Stimulated activated CD4-positive, alpha-beta T cell treated with anti-CD3 and anti-CD28 coated beads, Interleukin-1b, Interleukin-23, amount 100 ng/mL, for 48 hours (primary cell): Measurements from ENCODE around the gene UGT2A3.

ENCODE experiments used
- DNase-seq: peaks from one replicate; pipeline ENCODE4 v3.0.0-alpha.2; 2020

Gene UGT2A3

GRCh38 chr4:68909385-68909784, 42.2 kb downstream of the UGT2A3 start:
- no peak for DNase-seq

GRCh38 chr4:68907788-68908700, 43.6 kb downstream of the UGT2A3 start:
- DNase-seq = no peak

DNA sequence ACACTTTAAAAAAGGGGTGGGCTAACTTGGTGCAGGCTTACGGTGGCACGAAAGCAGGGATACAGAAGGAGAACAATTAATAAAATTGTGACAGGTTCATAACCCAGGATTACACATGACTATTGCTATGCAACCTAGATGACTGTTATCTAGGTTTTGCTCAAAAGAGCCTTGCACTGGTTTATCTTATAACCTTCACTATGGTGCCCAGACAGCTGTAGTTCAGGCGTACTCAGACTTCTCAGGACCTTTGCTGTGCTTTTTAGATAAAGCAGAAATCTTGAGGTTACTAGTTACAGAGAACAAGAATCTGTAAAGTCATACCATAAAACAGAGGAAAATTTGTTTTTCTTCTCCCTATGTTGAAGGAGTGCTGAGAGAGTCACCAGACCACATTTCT, 44.4 kb downstream of the UGT2A3 start:
- DNase-seq = no peak

GRCh38 chr4:68906780-68907137, 44.8 kb downstream of the UGT2A3 start:
- no peak for DNase-seq

DNA sequence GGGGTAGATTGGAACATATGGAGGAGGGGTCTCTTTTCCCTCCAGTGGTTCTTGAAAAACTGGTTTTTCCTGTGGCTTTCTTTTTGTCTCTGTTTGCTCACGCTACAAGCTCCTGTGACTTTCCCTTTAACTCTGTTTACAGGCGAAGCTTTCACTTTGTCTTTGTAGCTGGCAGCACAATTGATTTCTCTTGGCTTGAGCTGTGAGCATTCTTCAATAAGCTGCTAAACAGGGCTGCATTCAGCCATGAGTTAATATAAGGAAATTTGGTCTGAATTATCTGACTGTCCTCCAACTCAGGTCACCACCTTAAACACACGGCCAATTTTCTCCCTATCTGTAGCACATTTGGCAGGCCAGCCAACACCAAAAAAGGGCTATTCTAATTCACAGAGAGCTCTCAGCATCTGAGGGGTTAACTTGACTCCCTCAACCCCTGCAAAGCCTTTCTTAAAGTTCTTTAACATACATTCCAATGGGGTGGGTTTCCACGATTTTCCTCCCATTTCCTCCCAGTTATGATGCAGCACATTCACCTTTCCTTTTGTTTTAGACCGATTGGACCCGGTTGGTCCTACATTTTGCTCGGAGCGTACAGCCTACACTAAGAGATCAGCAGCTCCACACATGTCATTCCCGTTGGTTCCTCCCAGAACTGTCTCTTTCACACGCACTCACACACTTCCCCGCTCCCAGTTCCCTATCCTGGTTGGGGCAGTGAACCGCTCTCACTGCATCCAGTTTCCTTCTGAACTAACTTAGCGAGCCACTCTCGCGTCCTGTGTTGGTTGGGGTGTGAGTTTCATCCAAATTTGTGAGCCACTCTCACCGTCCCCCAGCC, 45.4 kb downstream of the UGT2A3 start:
- DNase-seq = no peak

DNA sequence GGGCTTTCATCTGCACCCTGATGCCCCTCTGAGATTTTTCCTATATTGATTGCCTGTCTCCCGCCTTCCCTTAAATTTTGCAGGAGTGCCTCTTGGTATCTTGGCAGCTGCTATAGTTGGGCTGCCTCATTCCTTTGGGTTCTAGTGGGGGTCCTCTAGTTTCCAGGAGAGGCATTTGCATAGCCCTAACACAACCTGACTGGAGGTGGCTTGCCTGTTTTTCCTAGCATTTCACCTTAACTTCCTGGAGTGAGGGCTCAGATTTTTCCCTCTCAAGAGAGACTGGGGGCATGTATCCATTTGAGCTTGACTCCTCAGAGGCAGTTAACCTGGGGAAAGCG, 46.0 kb downstream of the UGT2A3 start:
- no peak for DNase-seq

- no peak for DNase-seq
These were observed 46.8 kb downstream of the UGT2A3 start for GRCh38 chr4:68904786-68905185.

DNA sequence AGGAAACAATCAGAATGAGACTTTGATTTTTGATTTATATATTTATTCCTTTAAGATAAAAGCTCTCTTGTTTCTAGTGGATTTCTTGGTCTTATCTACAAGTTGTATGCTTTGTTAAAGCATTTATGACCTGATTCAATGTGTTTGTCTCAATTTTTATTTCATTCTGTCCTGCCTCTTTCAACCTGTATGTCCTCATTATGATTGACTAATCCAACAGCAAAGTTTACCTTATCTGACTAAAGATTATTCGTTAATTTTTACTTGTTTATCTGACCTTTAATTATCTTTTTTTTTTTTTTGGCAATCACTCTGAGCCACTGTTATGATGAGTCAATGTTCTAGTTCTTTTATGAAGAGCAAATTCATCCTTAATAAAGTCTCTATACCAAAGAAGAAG, 54.9 kb downstream of the UGT2A3 start:
- DNase-seq = no peak

DNA sequence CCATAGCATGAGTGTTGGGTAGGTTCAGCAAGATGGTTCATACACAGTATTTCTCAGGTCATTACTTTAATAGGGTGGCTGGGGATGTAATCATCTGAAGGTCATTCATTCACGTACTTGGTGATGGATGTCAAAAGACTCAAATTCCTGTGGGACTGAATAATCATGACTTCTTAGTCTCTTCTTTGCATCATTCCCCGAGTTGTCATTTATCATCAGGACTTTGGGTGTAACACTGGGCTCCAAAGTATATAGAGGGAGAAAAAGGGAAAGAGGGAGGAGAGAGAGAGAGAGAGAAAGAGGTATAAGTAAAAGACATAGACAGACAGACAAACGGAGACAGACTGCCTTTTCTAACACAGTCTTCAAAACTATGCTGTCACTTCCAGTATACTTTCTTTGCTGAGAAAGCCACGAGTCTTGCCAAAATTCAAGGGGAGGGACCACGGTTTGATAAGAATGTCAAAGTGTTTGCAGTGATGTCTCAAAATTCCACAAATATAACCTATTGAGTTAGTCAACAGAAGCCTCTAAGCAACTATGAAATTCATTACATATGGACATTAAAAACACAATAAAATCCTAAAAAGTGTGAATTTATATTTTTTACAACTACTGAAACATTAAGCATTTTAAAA, 55.9 kb downstream of the UGT2A3 start:
- no peak for DNase-seq

DNA sequence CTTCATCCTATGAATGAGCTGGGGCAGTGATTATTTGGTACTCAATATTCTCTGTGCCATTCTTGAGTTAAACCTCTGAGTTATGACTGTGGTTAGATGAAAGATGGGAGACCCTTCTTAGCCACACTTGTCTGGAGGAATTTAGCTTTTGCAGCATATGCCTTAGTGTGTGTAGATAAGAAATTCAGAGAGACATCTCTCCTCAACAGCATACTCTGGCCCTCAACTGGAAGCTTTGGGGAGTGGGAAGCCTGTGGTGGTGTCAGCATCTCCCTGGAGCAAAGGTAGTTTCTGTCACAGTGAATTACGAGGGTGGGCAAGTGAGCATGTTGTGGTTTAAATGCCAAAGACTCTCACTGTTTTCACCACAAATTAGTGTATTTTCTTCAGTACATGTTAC, 58.7 kb downstream of the UGT2A3 start:
- no peak for DNase-seq

DNA sequence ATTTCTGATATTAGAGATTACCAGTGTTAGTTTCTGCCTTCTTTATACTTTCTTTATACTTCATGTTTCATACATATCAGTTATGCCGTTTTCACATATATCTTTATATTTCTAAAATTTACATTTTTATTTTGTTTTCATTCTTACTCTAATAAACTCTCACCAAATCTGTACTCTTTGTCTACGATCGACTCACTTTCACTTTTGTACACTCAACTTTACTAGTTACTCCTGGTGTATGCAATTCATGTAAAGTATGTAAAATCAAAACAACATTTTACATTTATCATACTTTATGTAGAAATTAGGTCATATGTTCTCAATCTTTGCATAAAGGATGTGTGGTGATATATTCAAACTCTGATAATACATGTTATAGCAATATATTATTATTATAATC, 59.9 kb downstream of the UGT2A3 start:
- DNase-seq = no peak

DNA sequence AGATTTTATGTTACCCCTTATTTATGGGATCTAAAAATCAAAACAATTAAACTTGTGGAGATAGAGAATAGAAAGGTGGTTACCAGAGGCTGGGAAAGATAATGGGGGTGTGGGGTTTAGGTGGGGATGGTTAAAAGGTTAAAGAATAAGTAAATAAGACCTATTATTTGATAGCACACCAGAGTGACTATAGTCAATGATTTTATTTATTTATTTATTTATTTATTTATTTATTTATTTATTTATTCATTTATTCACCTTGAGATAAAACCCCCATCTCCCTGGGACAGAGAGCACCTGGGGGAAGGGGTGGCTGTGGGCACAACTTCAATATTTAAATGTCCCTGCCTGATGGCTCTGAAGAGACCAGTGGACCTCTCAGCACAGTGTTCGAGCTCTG, 66.1 kb downstream of the UGT2A3 start:
- no peak for DNase-seq

DNA sequence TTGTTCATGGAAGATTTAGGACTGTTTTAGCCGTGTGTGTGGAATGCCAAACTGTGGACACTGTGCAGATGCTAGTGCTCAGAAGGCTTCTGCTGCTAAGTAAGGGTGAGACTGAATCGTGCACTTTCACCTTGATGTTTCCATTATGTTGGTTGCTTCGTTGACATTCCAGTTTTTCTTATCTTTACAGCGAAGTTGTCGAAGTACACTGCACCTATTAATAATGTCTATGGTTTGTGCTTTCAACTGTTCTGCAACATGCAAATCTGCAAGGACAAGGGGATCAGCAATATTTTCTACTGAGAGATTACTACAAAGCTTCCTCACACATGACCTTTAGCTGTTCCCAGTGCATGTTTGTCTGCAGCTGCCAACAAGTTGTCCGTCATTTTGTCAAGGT, 67.7 kb downstream of the UGT2A3 start:
- DNase-seq = no peak
